GM12874 (cell line): ENCODE data around the gene ECE1.

Experiments used
- TF ChIP-seq, protein P1 (sequence below): IDR thresholded peaks from 2 replicates; pipeline ENCODE4 v1.5.1; 2011; ENCODE audit warnings: low read depth, mild to moderate bottlenecking, control low read depth, low read length, moderate library complexity; ENCODE audit not compliant: insufficient read depth

Gene ECE1

GRCh38 chr1:21175324-21175669 is 115.0 kb downstream of the ECE1 start:
- TF ChIP-seq, protein P1, sequence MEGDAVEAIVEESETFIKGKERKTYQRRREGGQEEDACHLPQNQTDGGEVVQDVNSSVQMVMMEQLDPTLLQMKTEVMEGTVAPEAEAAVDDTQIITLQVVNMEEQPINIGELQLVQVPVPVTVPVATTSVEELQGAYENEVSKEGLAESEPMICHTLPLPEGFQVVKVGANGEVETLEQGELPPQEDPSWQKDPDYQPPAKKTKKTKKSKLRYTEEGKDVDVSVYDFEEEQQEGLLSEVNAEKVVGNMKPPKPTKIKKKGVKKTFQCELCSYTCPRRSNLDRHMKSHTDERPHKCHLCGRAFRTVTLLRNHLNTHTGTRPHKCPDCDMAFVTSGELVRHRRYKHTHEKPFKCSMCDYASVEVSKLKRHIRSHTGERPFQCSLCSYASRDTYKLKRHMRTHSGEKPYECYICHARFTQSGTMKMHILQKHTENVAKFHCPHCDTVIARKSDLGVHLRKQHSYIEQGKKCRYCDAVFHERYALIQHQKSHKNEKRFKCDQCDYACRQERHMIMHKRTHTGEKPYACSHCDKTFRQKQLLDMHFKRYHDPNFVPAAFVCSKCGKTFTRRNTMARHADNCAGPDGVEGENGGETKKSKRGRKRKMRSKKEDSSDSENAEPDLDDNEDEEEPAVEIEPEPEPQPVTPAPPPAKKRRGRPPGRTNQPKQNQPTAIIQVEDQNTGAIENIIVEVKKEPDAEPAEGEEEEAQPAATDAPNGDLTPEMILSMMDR = no peak

- TF ChIP-seq, protein P1 = no peak
Observed at GRCh38 chr1:21174654-21175323, 115.5 kb downstream of the ECE1 start.

DNA sequence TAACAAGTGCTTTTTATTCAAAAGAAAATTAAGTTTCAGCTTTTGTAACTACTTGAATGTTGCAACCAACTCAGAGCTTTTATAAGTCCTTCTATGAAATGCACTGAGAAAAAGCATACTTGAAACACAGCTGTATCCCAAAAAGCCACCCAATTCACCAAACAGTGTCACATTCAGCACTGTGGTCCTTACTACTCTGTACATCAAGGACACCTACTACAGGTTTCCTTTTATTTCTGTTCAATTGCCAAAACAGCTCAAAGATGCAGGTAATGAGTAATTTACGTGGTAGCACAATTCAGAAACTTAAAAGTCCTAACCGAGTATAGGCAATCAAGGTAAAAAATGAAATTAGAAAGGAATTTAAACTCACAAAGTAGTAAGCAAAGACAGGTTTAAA is 116.0 kb downstream of the ECE1 start:
- TF ChIP-seq, protein P1 = no peak

DNA sequence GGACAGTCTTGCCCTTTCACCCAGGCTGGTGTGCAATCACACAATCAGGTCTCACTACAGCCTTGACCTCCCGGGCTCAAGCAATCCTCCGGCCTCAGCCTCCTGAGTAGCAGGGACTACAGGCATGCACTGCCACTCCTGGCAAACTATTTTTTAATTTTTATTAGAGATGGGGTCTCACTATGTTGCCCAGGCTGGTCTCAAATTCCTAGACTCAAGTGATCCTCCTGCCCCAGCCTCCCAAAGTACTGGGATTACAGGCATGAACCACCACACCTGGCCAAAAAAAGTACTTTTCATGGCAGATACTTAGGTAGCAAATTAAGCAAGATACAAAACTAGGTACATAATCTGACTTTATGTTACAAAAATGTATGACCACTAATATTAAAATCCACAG is 121.8 kb downstream of the ECE1 start:
- TF ChIP-seq, protein P1 = no peak
